Neural progenitor cell (in vitro differentiated cells): Measurements from ENCODE around the gene PPIA. TPM values are rescaled to one million over a fixed set of nuclear protein-coding genes. Genes with fewer than 3 reads are reported as not detected.
"Not testable (repeated sequence)": the region's sequence is repeated elsewhere in the genome, so short reads cannot be mapped to it uniquely, and the experiment has no call there.

Experiments
- DNase-seq: peaks from one replicate; pipeline ENCODE4 v3.0.0-alpha.2; 2016; ENCODE audit warnings: low spot score
- H2AFZ ChIP-seq: fragments of 200-600 bp; sonication (generic); replicated peaks from 2 replicates; pipeline ENCODE4 v1.6.1; 2016; ENCODE audit warnings: antibody characterized with exemption
- H3F3A ChIP-seq: fragments of 200-600 bp; sonication (generic); 2 replicates; pipeline ENCODE4 v1.6.1; 2016; ENCODE audit warnings: antibody characterized with exemption, low read depth
- H3K27ac ChIP-seq: fragments of 200-600 bp; sonication (generic); 2 replicates; pipeline ENCODE4 v1.5.1; 2016; ENCODE audit warnings: mild to moderate bottlenecking
- H3K27me3 ChIP-seq: fragments of 200-600 bp; sonication (generic); 2 replicates; pipeline ENCODE4 v1.6.1; 2016; ENCODE audit warnings: mild to moderate bottlenecking, moderate library complexity
- H3K36me3 ChIP-seq: fragments of 200-600 bp; sonication (generic); 2 replicates; pipeline ENCODE4 v1.5.1; 2016
- H3K4me1 ChIP-seq: fragments of 200-600 bp; sonication (generic); 2 replicates; pipeline ENCODE4 v1.6.1; 2016; ENCODE audit warnings: mixed run types
- H3K4me2 ChIP-seq: fragments of 200-600 bp; sonication (generic); 2 replicates; pipeline ENCODE4 v1.6.1; 2016
- H3K4me3 ChIP-seq: fragments of 200-600 bp; sonication (generic); 2 replicates; pipeline ENCODE4 v1.5.1; 2016
- H3K79me2 ChIP-seq: fragments of 200-600 bp; sonication (generic); 2 replicates; pipeline ENCODE4 v1.6.1; 2016; ENCODE audit warnings: low read depth
- H3K9ac ChIP-seq: fragments of 200-600 bp; sonication (generic); 2 replicates; pipeline ENCODE4 v1.6.1; 2016
- H3K9me3 ChIP-seq: fragments of 200-600 bp; sonication (generic); 2 replicates; pipeline ENCODE4 v1.5.1; 2016; ENCODE audit warnings: low read depth
- H4K20me1 ChIP-seq: fragments of 200-600 bp; sonication (generic); 2 replicates; pipeline ENCODE4 v1.6.1; 2016; ENCODE audit warnings: low read depth
- H3K27ac Mint-ChIP-seq: 3 replicates; pipeline ENCODE4 v1.8.0; 2021; ENCODE audit warnings: mixed read lengths
- H3K27me3 Mint-ChIP-seq: 2 replicates; pipeline ENCODE4 v1.8.0; 2022; ENCODE audit warnings: low read depth, mild to moderate bottlenecking, inconsistent platforms, moderate library complexity, mixed read lengths; ENCODE audit not compliant: insufficient read depth
- H3K36me3 Mint-ChIP-seq: 3 replicates; pipeline ENCODE4 v1.8.0; 2021; ENCODE audit warnings: mixed read lengths
- H3K4me1 Mint-ChIP-seq: 3 replicates; pipeline ENCODE4 v1.8.0; 2021; ENCODE audit warnings: mixed read lengths
- H3K4me3 Mint-ChIP-seq: 3 replicates; pipeline ENCODE4 v1.8.0; 2021; ENCODE audit warnings: mild to moderate bottlenecking, moderate library complexity, mixed read lengths
- H3K9me3 Mint-ChIP-seq: 3 replicates; pipeline ENCODE4 v1.8.0; 2020; ENCODE audit warnings: mixed read lengths
- EZH2 ChIP-seq: fragments of 200-600 bp; sonication (generic); IDR thresholded peaks from 2 replicates; pipeline ENCODE4 v1.6.1; 2017; ENCODE audit warnings: antibody characterized with exemption, mild to moderate bottlenecking, moderate library complexity
- EZH2phosphoT487 ChIP-seq: fragments of 200-600 bp; sonication (generic); IDR thresholded peaks from 2 replicates; pipeline ENCODE4 v1.6.1; 2017; ENCODE audit warnings: antibody characterized with exemption
- total RNA-seq: library from RNA; depleted of rRNA; stranded (reverse); fragments of >200 nt; gene quantifications from 2 replicates; pipeline ENCODE4 v1.2.3, GENCODE V29; 2015; ENCODE audit warnings: low replicate concordance
- TF ChIP-seq, protein P1 (sequence below): fragments of 200-600 bp; sonication (generic); IDR thresholded peaks from 2 replicates; pipeline ENCODE4 v1.5.1; 2017; ENCODE audit warnings: antibody characterized with exemption, mild to moderate bottlenecking

The PPIA gene
- total RNA-seq, 1 donor from 2014 or later: 2,932 TPM

DNA sequence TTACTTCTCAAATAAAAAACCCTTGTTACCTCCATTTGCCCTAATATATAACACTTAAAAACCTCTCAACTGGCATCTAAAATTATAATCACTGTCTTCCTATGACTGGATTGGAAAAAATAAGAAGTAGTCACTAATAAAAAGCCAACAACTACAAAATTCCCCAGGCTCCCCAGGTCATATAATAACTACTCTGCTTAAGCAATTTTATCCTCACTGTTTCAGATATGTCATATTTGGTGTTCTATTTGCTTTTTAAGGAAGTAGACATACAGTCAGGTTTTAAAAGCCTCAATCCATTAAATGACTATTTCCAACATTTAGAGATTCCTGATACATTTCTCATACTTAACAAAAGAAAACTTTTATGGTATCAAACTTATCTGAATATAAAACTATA lies 49.0 kb downstream of the PPIA start:
- H3K27me3 Mint-ChIP-seq: peaks cover 2% of the 10 kb centered on the region
- peaks cover 21% of the 10 kb centered on the region for H3K4me1 Mint-ChIP-seq
- peaks cover 21% of the 10 kb centered on the region for H3K36me3 Mint-ChIP-seq
- no peaks in the 10 kb centered on the region for H3K27me3 ChIP-seq
- H3K4me2 ChIP-seq: peak overlapping the region; percentile 86
- no peak for DNase-seq
- peak overlapping the region; percentile 54 for H3K4me3 Mint-ChIP-seq
- H3K4me3 ChIP-seq: peak overlapping the region; percentile 81
- no peak overlapping the region for H3K9ac ChIP-seq
- peaks cover 72% of the 10 kb centered on the region for H4K20me1 ChIP-seq
- no peak overlapping the region for H3K27ac ChIP-seq
- no peak for TF ChIP-seq EZH2
- TF ChIP-seq, protein P1, sequence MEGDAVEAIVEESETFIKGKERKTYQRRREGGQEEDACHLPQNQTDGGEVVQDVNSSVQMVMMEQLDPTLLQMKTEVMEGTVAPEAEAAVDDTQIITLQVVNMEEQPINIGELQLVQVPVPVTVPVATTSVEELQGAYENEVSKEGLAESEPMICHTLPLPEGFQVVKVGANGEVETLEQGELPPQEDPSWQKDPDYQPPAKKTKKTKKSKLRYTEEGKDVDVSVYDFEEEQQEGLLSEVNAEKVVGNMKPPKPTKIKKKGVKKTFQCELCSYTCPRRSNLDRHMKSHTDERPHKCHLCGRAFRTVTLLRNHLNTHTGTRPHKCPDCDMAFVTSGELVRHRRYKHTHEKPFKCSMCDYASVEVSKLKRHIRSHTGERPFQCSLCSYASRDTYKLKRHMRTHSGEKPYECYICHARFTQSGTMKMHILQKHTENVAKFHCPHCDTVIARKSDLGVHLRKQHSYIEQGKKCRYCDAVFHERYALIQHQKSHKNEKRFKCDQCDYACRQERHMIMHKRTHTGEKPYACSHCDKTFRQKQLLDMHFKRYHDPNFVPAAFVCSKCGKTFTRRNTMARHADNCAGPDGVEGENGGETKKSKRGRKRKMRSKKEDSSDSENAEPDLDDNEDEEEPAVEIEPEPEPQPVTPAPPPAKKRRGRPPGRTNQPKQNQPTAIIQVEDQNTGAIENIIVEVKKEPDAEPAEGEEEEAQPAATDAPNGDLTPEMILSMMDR: no peak
- no peak for TF ChIP-seq EZH2phosphoT487
- peaks cover 23% of the 10 kb centered on the region for H3K36me3 ChIP-seq
- H3K4me1 ChIP-seq: peaks cover 17% of the 10 kb centered on the region
- no peak overlapping the region for H3K27ac Mint-ChIP-seq
- no peak overlapping the region for H2AFZ ChIP-seq
- no peaks in the 10 kb centered on the region for H3K9me3 Mint-ChIP-seq
- peaks cover 33% of the 10 kb centered on the region for H3F3A ChIP-seq
- peaks cover 81% of the 10 kb centered on the region for H3K79me2 ChIP-seq
- H3K9me3 ChIP-seq: no peaks in the 10 kb centered on the region

DNA sequence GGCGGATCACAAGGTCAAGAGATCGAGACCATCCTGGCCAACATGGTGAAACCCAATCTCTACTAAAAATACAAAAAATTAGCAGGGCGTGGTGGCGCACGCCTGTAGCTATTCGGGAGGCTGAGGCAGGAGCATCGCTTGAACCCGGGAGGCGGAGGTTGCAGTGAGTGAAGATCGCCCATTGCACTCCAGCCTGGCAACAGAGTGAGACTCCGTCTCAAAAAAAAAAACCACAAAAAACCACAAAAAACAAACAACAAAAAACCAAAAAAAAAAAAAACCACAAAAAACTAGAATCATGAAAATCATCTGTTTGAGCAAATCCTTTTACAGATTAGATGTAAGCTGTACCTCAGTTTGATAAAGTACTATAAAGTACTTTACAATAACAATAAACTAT lies 49.9 kb downstream of the PPIA start:
- H3K27ac Mint-ChIP-seq, H3K27me3 ChIP-seq, H3K27ac ChIP-seq, H3K9me3 Mint-ChIP-seq, H3K27me3 Mint-ChIP-seq, H2AFZ ChIP-seq, H3K9me3 ChIP-seq, DNase-seq: not testable (repeated sequence)
- peak overlapping the region; percentile 86 for H3K4me2 ChIP-seq
- H3K36me3 ChIP-seq: peaks cover 17% of the 10 kb centered on the region
- H3K4me1 ChIP-seq: peaks cover 17% of the 10 kb centered on the region
- H3K9ac ChIP-seq: peak overlapping the region; percentile 92
- H4K20me1 ChIP-seq: peaks cover 62% of the 10 kb centered on the region
- Mint-ChIP-seq H3K4me3 (peak overlapping the region; percentile 99), H3K4me1 (peaks cover 21% of the 10 kb centered on the region), H3K36me3 (peaks cover 13% of the 10 kb centered on the region)
- H3K4me3 ChIP-seq: peak overlapping the region; percentile 81
- peaks cover 35% of the 10 kb centered on the region for H3F3A ChIP-seq
- peaks cover 72% of the 10 kb centered on the region for H3K79me2 ChIP-seq

DNA sequence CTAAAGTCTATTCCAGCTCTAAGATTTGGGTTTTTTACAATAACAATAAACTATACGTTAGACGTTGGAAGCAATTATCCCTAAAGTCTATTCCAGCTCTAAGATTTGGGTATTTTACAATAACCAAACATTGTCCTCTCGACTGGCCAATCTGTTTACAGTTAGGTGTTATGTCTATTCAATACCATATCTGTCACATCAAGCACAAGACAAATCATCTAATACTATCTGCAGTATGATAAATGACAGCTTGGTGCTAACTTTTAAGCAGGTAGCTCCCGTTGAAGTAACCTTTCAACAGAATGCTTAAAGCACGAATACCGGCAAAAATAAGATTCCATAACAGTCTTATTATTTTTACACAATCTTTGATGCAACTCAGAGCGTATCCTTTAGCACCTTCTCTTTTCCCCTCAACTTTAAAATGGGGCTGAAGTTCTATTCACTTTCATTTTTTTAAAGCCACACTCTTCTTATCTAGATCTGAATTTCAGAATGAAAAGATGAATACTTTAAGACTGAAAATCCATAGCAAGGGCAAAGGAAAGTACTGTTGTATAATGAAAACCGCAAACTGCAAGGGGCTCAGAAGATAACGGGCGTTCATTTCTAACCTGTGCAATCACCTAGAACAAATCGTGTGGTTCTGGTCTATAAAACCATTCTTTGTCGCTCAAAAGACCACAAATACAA lies 50.5 kb downstream of the PPIA start:
- Histone ChIP-seq H3K4me1 (peaks cover 17% of the 10 kb centered on the region), H3K27me3 (no peaks in the 10 kb centered on the region), H3F3A (peaks cover 35% of the 10 kb centered on the region), H4K20me1 (peaks cover 57% of the 10 kb centered on the region), H3K4me3 (peak overlapping the region; percentile 81), H3K9me3 (no peaks in the 10 kb centered on the region), H3K9ac (peak overlapping the region; percentile 92), H3K79me2 (peaks cover 66% of the 10 kb centered on the region), H3K27ac (peak overlapping the region; percentile 97), H3K36me3 (peaks cover 13% of the 10 kb centered on the region), H3K4me2 (peak overlapping the region; percentile 86), H2AFZ (peak overlapping the region; percentile 4)
- Mint-ChIP-seq H3K27ac (peak overlapping the region; percentile 99), H3K36me3 (peaks cover 10% of the 10 kb centered on the region), H3K9me3 (no peaks in the 10 kb centered on the region), H3K27me3 (no peaks in the 10 kb centered on the region), H3K4me1 (peaks cover 21% of the 10 kb centered on the region), H3K4me3 (peak overlapping the region; percentile 99)
- TF ChIP-seq EZH2phosphoT487: no peak
- TF ChIP-seq, protein P1: no peak
- no peak for DNase-seq

DNA sequence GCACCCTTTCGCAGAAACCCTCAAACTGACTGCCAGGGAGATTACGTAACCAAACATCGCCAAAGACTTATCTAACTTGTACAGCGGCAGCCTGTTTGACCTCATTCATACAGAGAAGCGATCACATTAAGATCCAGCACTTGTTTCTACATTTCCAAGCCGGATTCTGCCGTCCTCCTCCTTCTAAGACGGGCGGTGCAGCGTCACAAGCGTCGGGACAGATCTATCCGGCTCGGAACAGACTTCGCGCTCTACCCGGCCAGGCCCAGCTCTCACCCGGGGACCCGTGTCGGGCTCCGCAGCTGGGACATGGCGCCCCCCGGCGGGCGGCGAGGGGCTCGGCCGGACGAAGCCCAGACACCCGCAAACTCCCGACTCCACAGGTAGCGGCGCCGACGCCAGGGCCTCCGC lies 51.0 kb downstream of the PPIA start:
- Histone ChIP-seq H3K4me2 (peak overlapping the region; percentile 86), H3K9me3 (no peaks in the 10 kb centered on the region), H3K4me1 (peaks cover 17% of the 10 kb centered on the region), H3K36me3 (peaks cover 7% of the 10 kb centered on the region), H4K20me1 (peaks cover 51% of the 10 kb centered on the region), H2AFZ (peak overlapping the region; percentile 4), H3K79me2 (peaks cover 61% of the 10 kb centered on the region), H3K27ac (peak overlapping the region; percentile 97), H3K27me3 (no peaks in the 10 kb centered on the region), H3K9ac (peak overlapping the region; percentile 92), H3K4me3 (peak overlapping the region; percentile 81), H3F3A (peaks cover 35% of the 10 kb centered on the region)
- Mint-ChIP-seq H3K27ac (peak overlapping the region; percentile 99), H3K9me3 (no peaks in the 10 kb centered on the region), H3K4me1 (peaks cover 21% of the 10 kb centered on the region), H3K27me3 (no peaks in the 10 kb centered on the region), H3K36me3 (peaks cover 6% of the 10 kb centered on the region), H3K4me3 (peak overlapping the region; percentile 99)
- TF ChIP-seq EZH2: no peak
- TF ChIP-seq, protein P1: peak; percentile 79
- DNase-seq: peak; percentile 94
